DOHH2 (cell line): ENCODE data around the gene FGF21.

Experiments
- H3F3A ChIP-seq: fragments of 200-600 bp; sonication (generic), shearing (Covaris generic); 2 replicates; pipeline ENCODE4 v1.6.0; 2016; ENCODE audit warnings: antibody characterized with exemption, mild to moderate bottlenecking; ENCODE audit not compliant: control insufficient read depth, insufficient read depth
- H3K27ac ChIP-seq: fragments of 200-600 bp; sonication (generic); 2 replicates; pipeline ENCODE4 v1.5.1; 2014; ENCODE audit warnings: low read depth, mild to moderate bottlenecking, low read length, moderate library complexity
- H3K27me3 ChIP-seq: fragments of 200-600 bp; sonication (generic); 2 replicates; pipeline ENCODE4 v1.6.1; 2014; ENCODE audit warnings: mild to moderate bottlenecking, low read length, mixed read lengths; ENCODE audit not compliant: control insufficient read depth
- H3K36me3 ChIP-seq: fragments of 200-600 bp; sonication (generic); 2 replicates; pipeline ENCODE4 v1.6.1; 2014; ENCODE audit warnings: mild to moderate bottlenecking, low read length, moderate library complexity, mixed read lengths; ENCODE audit not compliant: control insufficient read depth
- H3K4me1 ChIP-seq: fragments of 200-600 bp; sonication (generic); 2 replicates; pipeline ENCODE4 v1.6.1; 2014; ENCODE audit warnings: mild to moderate bottlenecking, low read length, mixed read lengths; ENCODE audit not compliant: control insufficient read depth
- H3K4me2 ChIP-seq: fragments of 200-600 bp; sonication (generic); 2 replicates; pipeline ENCODE4 v1.6.0; 2014; ENCODE audit warnings: mild to moderate bottlenecking, low read length, moderate library complexity
- H3K4me3 ChIP-seq: fragments of 200-600 bp; sonication (generic); 2 replicates; pipeline ENCODE4 v1.5.1; 2014; ENCODE audit warnings: mild to moderate bottlenecking, low read length, mixed read lengths
- H3K79me2 ChIP-seq: fragments of 200-600 bp; sonication (generic); 2 replicates; pipeline ENCODE4 v1.6.1; 2014; ENCODE audit warnings: mild to moderate bottlenecking, low read length, mixed read lengths; ENCODE audit not compliant: control insufficient read depth
- H3K9me2 ChIP-seq: fragments of 200-600 bp; sonication (generic); replicated peaks from 2 replicates; pipeline ENCODE4 v1.6.1; 2014; ENCODE audit warnings: mild to moderate bottlenecking, low read length, mixed read lengths; ENCODE audit not compliant: control insufficient read depth
- H3K9me3 ChIP-seq: fragments of 200-600 bp; sonication (generic); 2 replicates; pipeline ENCODE4 v1.6.1; 2014; ENCODE audit warnings: antibody characterized with exemption, low read length, mixed read lengths; ENCODE audit not compliant: control insufficient read depth, insufficient read depth
- H4K20me1 ChIP-seq: fragments of 200-600 bp; sonication (generic); 2 replicates; pipeline ENCODE4 v1.6.0; 2014; ENCODE audit warnings: low read depth, mild to moderate bottlenecking, antibody characterized with exemption, low read length, moderate library complexity; ENCODE audit not compliant: control insufficient read depth, insufficient read depth
- EZH2phosphoT487 ChIP-seq: fragments of 200-600 bp; sonication (generic); IDR thresholded peaks from 2 replicates; pipeline ENCODE4 v1.6.1; 2017; ENCODE audit warnings: borderline replicate concordance, mild to moderate bottlenecking, antibody characterized with exemption, low read length, moderate library complexity, mixed read lengths
- TF ChIP-seq, protein P1 (sequence below): fragments of 200-600 bp; sonication (generic); IDR thresholded peaks from one replicate; pipeline ENCODE4 v1.5.1; 2014; ENCODE audit warnings: antibody characterized with exemption, mild to moderate bottlenecking, low read depth, low read length; ENCODE audit not compliant: poor library complexity, severe bottlenecking

FGF21 gene

GRCh38 chr19:48746738-48747575 lies 8.4 kb upstream of the FGF21 start, which contains the start of gene IZUMO1:
Gene IZUMO1, minus strand, starts transcription at chr19:48746909. Its CDS starts 1,050 bp downstream, at chr19:48745859.
- no peak within 1 kb of the TSS for H3K4me3 ChIP-seq
- no peaks in the 10 kb centered on the region for H3K9me2 ChIP-seq
- TF ChIP-seq, protein P1, sequence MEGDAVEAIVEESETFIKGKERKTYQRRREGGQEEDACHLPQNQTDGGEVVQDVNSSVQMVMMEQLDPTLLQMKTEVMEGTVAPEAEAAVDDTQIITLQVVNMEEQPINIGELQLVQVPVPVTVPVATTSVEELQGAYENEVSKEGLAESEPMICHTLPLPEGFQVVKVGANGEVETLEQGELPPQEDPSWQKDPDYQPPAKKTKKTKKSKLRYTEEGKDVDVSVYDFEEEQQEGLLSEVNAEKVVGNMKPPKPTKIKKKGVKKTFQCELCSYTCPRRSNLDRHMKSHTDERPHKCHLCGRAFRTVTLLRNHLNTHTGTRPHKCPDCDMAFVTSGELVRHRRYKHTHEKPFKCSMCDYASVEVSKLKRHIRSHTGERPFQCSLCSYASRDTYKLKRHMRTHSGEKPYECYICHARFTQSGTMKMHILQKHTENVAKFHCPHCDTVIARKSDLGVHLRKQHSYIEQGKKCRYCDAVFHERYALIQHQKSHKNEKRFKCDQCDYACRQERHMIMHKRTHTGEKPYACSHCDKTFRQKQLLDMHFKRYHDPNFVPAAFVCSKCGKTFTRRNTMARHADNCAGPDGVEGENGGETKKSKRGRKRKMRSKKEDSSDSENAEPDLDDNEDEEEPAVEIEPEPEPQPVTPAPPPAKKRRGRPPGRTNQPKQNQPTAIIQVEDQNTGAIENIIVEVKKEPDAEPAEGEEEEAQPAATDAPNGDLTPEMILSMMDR = no peak
- no peak for TF ChIP-seq EZH2phosphoT487
- no peaks in the 10 kb centered on the region for H3K79me2 ChIP-seq
- no peak within 1 kb of the TSS for H3K27ac ChIP-seq
- no peaks in the 10 kb centered on the region for H4K20me1 ChIP-seq
- no peaks in the 10 kb centered on the region for H3F3A ChIP-seq
- H3K36me3 ChIP-seq = no peaks in the 10 kb centered on the region
- peaks cover 10% of the 10 kb centered on the region for H3K4me1 ChIP-seq
- no peaks in the 10 kb centered on the region for H3K9me3 ChIP-seq
- no peak within 1 kb of the TSS for H3K4me2 ChIP-seq
- H3K27me3 ChIP-seq = peaks cover under 1% of the 10 kb centered on the region; the same call in 1 of the 2 replicates

GRCh38 chr19:48749571-48750198 lies 5.6 kb upstream of the FGF21 start:
- H3K79me2 ChIP-seq = no peaks in the 10 kb centered on the region
- TF ChIP-seq EZH2phosphoT487 = no peak
- TF ChIP-seq, protein P1 = no peak
- no peaks in the 10 kb centered on the region for H4K20me1 ChIP-seq
- H3K4me1 ChIP-seq = peaks cover 25% of the 10 kb centered on the region
- H3K27ac ChIP-seq = no peak overlapping the region
- H3K4me3 ChIP-seq = no peak overlapping the region
- H3K27me3 ChIP-seq = peaks cover 11% of the 10 kb centered on the region
- H3K4me2 ChIP-seq = no peak overlapping the region
- H3F3A ChIP-seq = 0 out of 2 replicates have a peak, but pooled peaks cover 2% of the 10 kb centered on the region
- H3K9me2 ChIP-seq = no peaks in the 10 kb centered on the region
- H3K9me3 ChIP-seq = no peaks in the 10 kb centered on the region
- no peaks in the 10 kb centered on the region for H3K36me3 ChIP-seq

GRCh38 chr19:48750351-48750750 lies 5.0 kb upstream of the FGF21 start:
- Histone ChIP-seq H3K27me3 (peaks cover 12% of the 10 kb centered on the region), H3K4me3 (no peak overlapping the region), H3K36me3 (no peaks in the 10 kb centered on the region), H4K20me1 (no peaks in the 10 kb centered on the region), H3K79me2 (no peaks in the 10 kb centered on the region), H3K9me2 (no peaks in the 10 kb centered on the region), H3K4me2 (no peak overlapping the region), H3K27ac (no peak overlapping the region), H3K9me3 (no peaks in the 10 kb centered on the region), H3F3A (0 out of 2 replicates have a peak, but pooled peaks cover 2% of the 10 kb centered on the region), H3K4me1 (peaks cover 25% of the 10 kb centered on the region)
- TF ChIP-seq EZH2phosphoT487 = no peak
- TF ChIP-seq, protein P1 = no peak
